Keratinocyte (primary cell): ENCODE measurements around the gene HS1BP3.

Experiments used
- CTCF ChIP-seq, 3 experiments: IDR thresholded peaks in 1 of 3; conservative IDR thresholded peaks in 1 of 3; optimal IDR thresholded peaks in 1 of 3; 2 replicates in 2 of 3; 3 replicates in 1 of 3; pipeline versions ENCODE3 to v1.5.1; 2011; ENCODE audit warnings: low read length in 3 of 3, mild to moderate bottlenecking in 3 of 3, moderate library complexity in 2 of 3, control low read depth in 1 of 3, inconsistent platforms in 1 of 3; ENCODE audit not compliant: insufficient read depth in 2 of 3; ENCODE audit errors: extremely low read depth in 1 of 3
- EZH2 ChIP-seq: IDR thresholded peaks from one replicate; pipeline ENCODE4 v1.6.1; 2012; ENCODE audit warnings: inconsistent platforms, mild to moderate bottlenecking, low read length, moderate library complexity

GRCh38 chr2:20585710-20586594, 64.9 kb downstream of the HS1BP3 start:
- no peak for TF ChIP-seq CTCF (optimal IDR thresholded peaks at IDR 0.05 in 1 of 3, IDR thresholded peaks at IDR 0.05 in 1 of 3, conservative IDR thresholded peaks at IDR 0.05 in 1 of 3; ENCODE audit: extremely low read depth in 1 of 3, insufficient read depth in 2 of 3, low read length in 3 of 3)
- no peak for TF ChIP-seq EZH2
